HUDEP-2 (cell line): ENCODE results near the gene CDK16.
"Not testable (repeated sequence)": the region's sequence is repeated elsewhere in the genome, so short reads cannot be mapped to it uniquely, and the experiment has no call there.

Experiments used
- DNase-seq, 76 experiments: peaks; one replicate each; lab custom pipeline; 2025; ENCODE audit not compliant: unreplicated experiment in 76 of 76; lab: John Stamatoyannopoulos, UW

Gene CDK16

GRCh38 chrX:47242321-47242720 lies 23.8 kb downstream of the CDK16 start:
- no peak for DNase-seq

DNA sequence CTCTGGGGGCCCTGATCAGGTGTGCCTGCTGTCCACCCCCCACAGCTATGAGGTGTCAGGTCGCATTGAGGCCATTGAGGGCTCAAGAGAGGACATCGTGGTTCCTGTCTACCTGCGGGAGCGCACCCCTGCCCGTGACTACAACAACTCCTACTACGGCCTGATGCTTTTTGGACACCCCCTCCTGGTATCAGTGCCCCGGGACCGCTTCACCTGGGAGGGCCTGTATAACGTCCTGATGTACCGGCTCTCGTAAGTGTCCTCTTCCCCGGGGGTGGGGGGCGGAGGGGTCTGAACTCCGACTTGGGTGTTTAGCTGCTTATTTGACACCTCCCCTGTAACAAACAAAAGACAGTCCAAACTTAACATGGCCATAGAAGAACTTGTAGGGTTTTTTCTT lies 24.9 kb downstream of the CDK16 start:
- no peak for DNase-seq

- no peak for DNase-seq
These were observed 26.2 kb downstream of the CDK16 start for GRCh38 chrX:47244676-47245075.

DNA sequence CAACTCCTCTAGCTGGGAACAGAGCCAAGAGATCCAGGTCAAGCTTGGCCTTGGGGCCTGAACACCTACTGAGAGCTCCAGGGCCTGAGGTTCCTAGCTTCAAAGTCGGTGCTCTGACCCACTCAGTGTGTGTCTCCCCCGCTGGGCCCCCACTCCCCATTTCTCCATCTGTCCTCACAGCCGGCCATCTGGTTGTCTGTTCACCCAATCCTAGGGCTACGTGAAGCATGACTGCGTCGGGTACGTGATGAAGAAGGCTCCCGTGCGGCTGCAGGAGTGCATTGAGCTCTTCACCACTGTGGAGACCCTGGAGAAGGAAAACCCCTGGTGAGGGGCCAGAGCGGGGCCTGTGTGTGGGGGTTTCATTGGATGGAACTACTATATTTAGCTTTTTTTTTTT lies 26.7 kb downstream of the CDK16 start:
- DNase-seq = no peak

- no peak for DNase-seq
These were observed 28.9 kb downstream of the CDK16 start for GRCh38 chrX:47247206-47247998.

GRCh38 chrX:47247999-47248320 lies 29.5 kb downstream of the CDK16 start:
- DNase-seq = no peak

- DNase-seq = no peak
These were observed 30.1 kb downstream of the CDK16 start for GRCh38 chrX:47248576-47248975.

- no peak for DNase-seq
These were observed 31.5 kb downstream of the CDK16 start for GRCh38 chrX:47250017-47250347.

- DNase-seq = not testable (repeated sequence)
These were observed 39.1 kb downstream of the CDK16 start for GRCh38 chrX:47257620-47258019.

GRCh38 chrX:47264483-47265173 lies 46.1 kb downstream of the CDK16 start:
- no peak for DNase-seq

DNA sequence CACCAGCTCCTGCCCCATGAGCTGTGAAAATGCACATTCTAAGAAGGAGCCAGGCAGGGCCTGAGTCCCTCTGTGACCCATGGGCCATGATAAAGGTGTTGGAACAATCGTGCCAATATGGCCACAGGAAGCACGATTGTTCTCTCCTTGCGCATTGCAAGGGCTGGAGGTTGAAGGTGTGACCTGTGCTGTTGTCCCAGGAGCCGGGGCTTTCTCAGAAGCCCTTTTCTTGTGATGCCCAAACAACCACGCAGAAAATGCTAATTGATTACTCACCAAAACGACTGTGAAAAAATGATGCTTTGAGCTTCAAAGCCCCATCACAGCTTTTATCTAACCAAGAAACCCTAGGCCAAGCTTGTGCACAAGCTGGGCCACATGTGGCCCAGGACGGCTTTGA lies 48.2 kb downstream of the CDK16 start:
- DNase-seq = no peak

DNA sequence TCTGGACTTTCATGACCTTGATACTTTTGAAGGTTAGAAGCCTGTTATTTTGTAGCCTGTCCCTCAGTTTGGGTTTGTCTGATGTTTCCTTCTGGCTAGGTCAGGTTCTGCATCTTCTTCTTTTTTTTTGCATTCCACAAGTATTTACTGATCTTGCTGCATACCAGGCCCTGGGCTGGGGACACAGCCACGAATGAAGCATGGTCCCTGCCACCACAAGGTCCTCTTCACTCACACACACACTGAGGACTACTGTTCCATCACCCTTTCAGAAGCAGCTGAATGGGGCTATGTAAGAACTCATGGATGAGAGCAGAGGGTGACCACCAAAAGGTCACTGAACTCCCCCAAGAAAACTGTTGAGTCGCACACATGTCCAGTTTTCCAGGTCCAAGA lies 53.5 kb downstream of the CDK16 start:
- no peak for DNase-seq

DNA sequence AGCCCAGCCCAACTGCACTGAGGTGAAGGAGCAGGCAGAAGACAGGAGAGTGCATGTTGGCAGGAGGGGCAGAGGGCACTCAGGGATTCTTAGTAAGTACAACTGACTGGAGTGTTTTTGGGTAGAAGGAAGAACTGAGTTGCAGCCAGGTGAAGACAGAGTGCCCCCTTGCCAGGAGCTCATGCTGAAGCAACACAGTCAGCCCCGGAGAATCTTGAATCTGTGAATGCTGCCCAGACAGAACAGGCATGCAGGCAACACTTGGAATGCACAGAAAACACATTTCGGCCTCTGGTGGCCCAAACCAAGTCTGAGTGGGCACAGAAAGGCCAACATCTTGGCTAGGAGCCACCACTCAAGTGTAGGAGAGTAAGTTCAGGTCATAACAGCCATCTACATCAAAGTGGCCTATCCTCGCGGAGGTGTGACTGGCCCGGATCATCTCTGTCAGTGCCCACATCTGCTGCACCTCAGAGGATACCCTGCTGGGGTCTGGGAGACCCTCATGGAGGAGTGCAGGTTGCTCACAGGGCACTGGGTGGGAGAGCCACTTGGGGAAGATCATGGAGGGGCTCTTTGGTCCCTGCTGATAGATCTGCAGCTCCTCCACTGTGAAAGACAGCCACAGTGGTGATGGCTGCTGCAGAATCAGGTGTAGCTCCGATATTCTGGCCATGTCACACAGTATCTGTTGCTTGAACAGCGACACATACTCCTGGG lies 54.7 kb downstream of the CDK16 start:
- DNase-seq = no peak

DNA sequence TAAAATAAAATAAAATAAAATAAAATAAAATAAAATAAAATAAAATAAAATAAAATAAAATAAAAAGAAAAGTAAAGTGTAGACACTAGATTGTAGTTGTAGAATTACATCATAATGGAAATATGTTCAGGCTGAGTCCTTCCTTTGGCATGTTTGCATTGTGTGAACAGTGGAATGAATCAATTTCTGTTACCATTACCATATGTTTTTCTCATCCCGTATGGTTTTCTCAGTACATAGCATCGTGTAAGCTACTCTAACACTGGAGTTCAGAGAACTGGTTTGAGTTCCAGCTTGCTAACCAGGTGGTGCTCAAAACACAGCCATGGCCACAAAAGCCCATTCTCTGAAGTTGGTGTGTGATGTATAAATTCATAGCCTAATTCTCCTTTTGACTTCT lies 60.2 kb downstream of the CDK16 start:
- no peak for DNase-seq
